Measurements from ENCODE around the gene ARMCX5. TPM values are rescaled to one million over a fixed set of nuclear protein-coding genes. Genes with fewer than 3 reads are reported as not detected.

The ARMCX5 gene
- total and polyA plus RNA-seq, 4 donors = 3.2 to 9.6 (median 6.8) TPM

- no peak for TF ChIP-seq ATF3 (IDR thresholded peaks at IDR 0.05)
Observed at GRCh38 chrX:102610905-102611304, 11.6 kb downstream of the ARMCX5 start (continued).

GRCh38 chrX:102624105-102624504 is 24.8 kb downstream of the ARMCX5 start:
- Histone ChIP-seq H3K4me3 (ENCODE audit: low read depth in 1 of 3, low read length in 3 of 3) (no peak overlapping the region), H3K4me1 (ENCODE audit: control insufficient read depth in 4 of 4, insufficient read depth in 4 of 4, low read length in 3 of 4) (no peaks in the 10 kb centered on the region), H3K9ac (ENCODE audit: low read depth in 1 of 2, low read length in 2 of 2) (no peak overlapping the region), H3K36me3 (ENCODE audit: control insufficient read depth in 4 of 4, insufficient read depth in 3 of 4, low read depth in 1 of 4, low read length in 3 of 4) (peaks cover 0 to 2% (median 0%) of the 10 kb centered on the region in 4 donors), H3K9me3 (ENCODE audit: control insufficient read depth in 4 of 4, low read length in 3 of 4) (peaks cover 0 to 16% (median 5%) of the 10 kb centered on the region in 4 donors), H3K27me3 (ENCODE audit: control insufficient read depth in 4 of 4, insufficient read depth in 4 of 4, low read length in 3 of 4) (no peaks in the 10 kb centered on the region), H3K27ac (ENCODE audit: low read depth in 1 of 2, low read length in 2 of 2) (no peak overlapping the region)
- WGBS = 95% methylated on average over 6 of the region's 6 CpGs
- TF ChIP-seq YY1 (IDR thresholded peaks at IDR 0.05) = no peak
- no peak for TF ChIP-seq MAX (IDR thresholded peaks at IDR 0.05)
- TF ChIP-seq GABPA (IDR thresholded peaks at IDR 0.05 in 1 of 2, conservative IDR thresholded peaks at IDR 0.05 in 1 of 2) = no peak
- TF ChIP-seq FOXA1 (IDR thresholded peaks at IDR 0.05) = no peak
- no peak for TF ChIP-seq HNF4A (conservative IDR thresholded peaks at IDR 0.05)
- TF ChIP-seq SP1 (IDR thresholded peaks at IDR 0.05) = no peak
- no peak for TF ChIP-seq JUND (IDR thresholded peaks at IDR 0.05)
- TF ChIP-seq CTCF (IDR thresholded peaks at IDR 0.05; ENCODE audit: low read depth, low read length, missing input control) = no peak
- TF ChIP-seq RAD21 (IDR thresholded peaks at IDR 0.05) = no peak
- no peak for TF ChIP-seq REST (IDR thresholded peaks at IDR 0.05)
- TF ChIP-seq ATF3 (IDR thresholded peaks at IDR 0.05) = no peak
- no peak for TF ChIP-seq HNF4G (IDR thresholded peaks at IDR 0.05)
- TF ChIP-seq EGR1 (IDR thresholded peaks at IDR 0.05; ENCODE audit: low read depth in 2 of 2) = no peak
- TF ChIP-seq RXRA (IDR thresholded peaks at IDR 0.05) = no peak
- TF ChIP-seq FOXA2 (IDR thresholded peaks at IDR 0.05) = no peak
- TF ChIP-seq NR2F2 (IDR thresholded peaks at IDR 0.05) = no peak
- no peak for DNase-seq (ENCODE audit: low spot score)

GRCh38 chrX:102627640-102628039 is 28.3 kb downstream of the ARMCX5 start:
- Histone ChIP-seq H3K9me3 (ENCODE audit: control insufficient read depth in 4 of 4, low read length in 3 of 4) (peaks cover 0 to 5% (median 0%) of the 10 kb centered on the region in 4 donors), H3K27ac (ENCODE audit: low read depth in 1 of 2, low read length in 2 of 2) (no peak overlapping the region), H3K4me3 (ENCODE audit: low read depth in 1 of 3, low read length in 3 of 3) (no peak overlapping the region), H3K9ac (ENCODE audit: low read depth in 1 of 2, low read length in 2 of 2) (no peak overlapping the region), H3K27me3 (ENCODE audit: control insufficient read depth in 4 of 4, insufficient read depth in 4 of 4, low read length in 3 of 4) (no peaks in the 10 kb centered on the region), H3K4me1 (ENCODE audit: control insufficient read depth in 4 of 4, insufficient read depth in 4 of 4, low read length in 3 of 4) (no peaks in the 10 kb centered on the region), H3K36me3 (ENCODE audit: control insufficient read depth in 4 of 4, insufficient read depth in 3 of 4, low read depth in 1 of 4, low read length in 3 of 4) (no peaks in the 10 kb centered on the region)
- DNase-seq (ENCODE audit: low spot score) = no peak
- 85% methylated on average over 1 of the region's 1 CpG for WGBS
- TF ChIP-seq HNF4A (conservative IDR thresholded peaks at IDR 0.05) (no peak), EGR1 (IDR thresholded peaks at IDR 0.05; ENCODE audit: low read depth in 2 of 2) (no peak), NR2F2 (IDR thresholded peaks at IDR 0.05) (no peak), ZBTB33 (IDR thresholded peaks at IDR 0.05) (no peak), RXRA (IDR thresholded peaks at IDR 0.05) (no peak), JUND (IDR thresholded peaks at IDR 0.05) (no peak), SP1 (IDR thresholded peaks at IDR 0.05) (no peak), TAF1 (conservative IDR thresholded peaks at IDR 0.05) (no peak), CTCF (IDR thresholded peaks at IDR 0.05; ENCODE audit: low read depth, low read length, missing input control) (no peak), RAD21 (IDR thresholded peaks at IDR 0.05) (no peak), GABPA (IDR thresholded peaks at IDR 0.05 in 1 of 2, conservative IDR thresholded peaks at IDR 0.05 in 1 of 2) (no peak), MAX (IDR thresholded peaks at IDR 0.05) (no peak), FOXA1 (IDR thresholded peaks at IDR 0.05) (no peak)

Measured in liver (tissue), 9 donors.